ENCODE measurements around the gene NAXE.

The NAXE gene

GRCh38 chr1:156638189-156638985 lies 46.8 kb downstream of the NAXE start:
- TF ChIP-seq CTCF (conservative IDR thresholded peaks at IDR 0.05) (no peak), ZFX (IDR thresholded peaks at IDR 0.05) (no peak)
- no peak overlapping the region for H3K27ac ChIP-seq

GRCh38 chr1:156639601-156640101 lies 48.1 kb downstream of the NAXE start:
- H3K27ac ChIP-seq, result no peak overlapping the region

GRCh38 chr1:156640842-156641706 lies 49.5 kb downstream of the NAXE start:
- TF ChIP-seq CTCF (conservative IDR thresholded peaks at IDR 0.05) (no peak), ZFX (IDR thresholded peaks at IDR 0.05) (no peak)

More at GRCh38 chr1:156639601-156640101, 48.1 kb downstream of the NAXE start:
- TF ChIP-seq ZFX (IDR thresholded peaks at IDR 0.05) (no peak), CTCF (conservative IDR thresholded peaks at IDR 0.05) (no peak)

GRCh38 chr1:156641761-156642264 lies 50.2 kb downstream of the NAXE start, which contains the start of gene BCAN:
BCAN (plus strand) TSS chr1:156642117; CDS start chr1:156646055, 3,938 bp downstream.
- TF ChIP-seq ZFX (IDR thresholded peaks at IDR 0.05), result no peak
- no peak for TF ChIP-seq CTCF (conservative IDR thresholded peaks at IDR 0.05)
- no peak within 1 kb of the TSS for H3K27ac ChIP-seq

More at GRCh38 chr1:156640842-156641706, 49.5 kb downstream of the NAXE start:
- H3K27ac ChIP-seq, result no peak overlapping the region

- no peak overlapping the region for H3K27ac ChIP-seq
- TF ChIP-seq CTCF (conservative IDR thresholded peaks at IDR 0.05) (no peak), ZFX (IDR thresholded peaks at IDR 0.05) (no peak)
Observed at GRCh38 chr1:156642265-156643048, 50.9 kb downstream of the NAXE start.

- TF ChIP-seq CTCF (conservative IDR thresholded peaks at IDR 0.05) (no peak), ZFX (IDR thresholded peaks at IDR 0.05) (no peak)
- no peak overlapping the region for H3K27ac ChIP-seq
Observed at GRCh38 chr1:156643049-156643777, 51.6 kb downstream of the NAXE start.
